Activated naive CD4-positive, alpha-beta T cell treated with anti-CD3 and anti-CD28 coated beads for 36 hours (primary cell): ENCODE results near the gene IL31RA. TPM values are rescaled to one million over a fixed set of nuclear protein-coding genes. Genes with fewer than 3 reads are reported as not detected.

Experiments
- CTCF ChIA-PET: fragments of 350-600 bp; sonication (Branson Sonifier 250); formaldehyde crosslinking; loops from one replicate; lab custom pipeline; 2021; ENCODE audit warnings: antibody characterized with exemption; lab: Charles Lee
- DNase-seq: peaks from one replicate; pipeline ENCODE4 v3.0.0-alpha.2; 2020
- H3K27ac Mint-ChIP-seq: one replicate; pipeline ENCODE4 v1.8.0; 2021; ENCODE audit warnings: mild to moderate bottlenecking, mixed read lengths
- H3K27me3 Mint-ChIP-seq: one replicate; pipeline ENCODE4 v1.8.0; 2021; ENCODE audit warnings: low read depth, mixed read lengths
- H3K36me3 Mint-ChIP-seq: one replicate; pipeline ENCODE4 v1.8.0; 2021; ENCODE audit warnings: low read depth, mixed read lengths
- H3K4me1 Mint-ChIP-seq: one replicate; pipeline ENCODE4 v1.8.0; 2021; ENCODE audit warnings: low read depth, mixed read lengths
- H3K4me3 Mint-ChIP-seq: one replicate; pipeline ENCODE4 v1.8.0; 2021; ENCODE audit warnings: mild to moderate bottlenecking, moderate library complexity, mixed read lengths
- H3K9me3 Mint-ChIP-seq: one replicate; pipeline ENCODE4 v1.8.0; 2021; ENCODE audit warnings: mixed read lengths
- intact Hi-C: fragments of 100-400 bp; cut with micrococcal nuclease; formaldehyde crosslinking; loops from one replicate; pipeline ENCODE4 v1.15.1; 2023
- total RNA-seq, 2 experiments: library from RNA; stranded (reverse); gene quantifications; one replicate each; pipeline ENCODE4 v1.2.3, GENCODE V29; 2021

IL31RA gene
- total RNA-seq, 2 experiments from 2014 or later: 0.31 to 0.32 TPM

DNA sequence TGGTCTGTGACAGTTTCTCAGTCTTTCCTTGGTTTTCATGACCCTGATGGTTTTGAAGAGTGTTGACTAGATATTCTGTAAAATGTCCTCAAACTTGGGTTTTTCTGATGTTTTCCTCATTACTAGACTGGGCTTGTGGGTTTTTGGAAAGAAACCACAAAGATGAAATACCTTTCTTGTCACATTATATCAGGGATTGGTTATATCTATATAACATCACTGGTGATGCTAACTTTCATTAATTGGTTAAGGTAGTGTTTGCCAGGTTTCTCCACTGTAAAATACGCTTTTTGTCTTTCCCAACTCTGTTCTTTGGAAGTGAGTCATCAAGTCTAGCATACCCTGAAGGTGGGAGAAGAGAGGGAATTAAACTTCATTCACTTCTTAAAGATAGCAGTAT, 3.3 kb upstream of the IL31RA start:
- CTCF ChIA-PET: no interaction called here
- no peaks in the 10 kb centered on the region for H3K27me3 Mint-ChIP-seq
- no peak overlapping the region for H3K27ac Mint-ChIP-seq
- H3K9me3 Mint-ChIP-seq: peaks cover 4% of the 10 kb centered on the region
- H3K4me1 Mint-ChIP-seq: peaks cover 14% of the 10 kb centered on the region
- no peak for DNase-seq
- intact Hi-C loops: no loop called here
- no peak overlapping the region for H3K4me3 Mint-ChIP-seq
- no peaks in the 10 kb centered on the region for H3K36me3 Mint-ChIP-seq

GRCh38 chr5:55848783-55849182, 2.4 kb upstream of the IL31RA start:
- Mint-ChIP-seq H3K27ac (no peak overlapping the region), H3K4me3 (no peak overlapping the region), H3K36me3 (no peaks in the 10 kb centered on the region), H3K9me3 (peaks cover 4% of the 10 kb centered on the region), H3K4me1 (peaks cover 24% of the 10 kb centered on the region), H3K27me3 (no peaks in the 10 kb centered on the region)
- CTCF ChIA-PET: no interaction called here
- DNase-seq: no peak
- intact Hi-C loops: no loop called here

DNA sequence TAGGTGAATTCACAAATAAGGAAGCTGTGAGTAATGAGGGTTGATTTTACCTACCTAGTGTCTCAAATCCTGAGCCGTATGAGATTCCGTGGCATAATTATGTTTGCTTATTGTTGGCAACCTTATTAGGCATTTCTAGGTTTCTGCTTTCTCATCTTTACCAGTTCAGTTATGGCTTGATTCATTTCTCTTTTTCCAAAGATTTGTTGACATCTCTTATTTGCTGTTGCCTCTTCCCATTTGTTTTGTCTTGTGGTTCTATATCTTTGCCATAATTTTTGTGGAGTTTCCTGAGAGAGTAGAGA, 470 bp downstream of the IL31RA start:
- Mint-ChIP-seq H3K36me3 (no peaks in the 10 kb centered on the region), H3K27ac (no peak overlapping the region), H3K27me3 (no peaks in the 10 kb centered on the region), H3K4me1 (peaks cover 39% of the 10 kb centered on the region), H3K9me3 (no peaks in the 10 kb centered on the region), H3K4me3 (no peak overlapping the region)
- DNase-seq: no peak
- intact Hi-C loops: loop anchor here (1.0 to 10.0 kb wide), 2 partner anchors 139 to 827 kb away; partner anchors contain the start of genes GZMK and SLC38A9
- CTCF ChIA-PET: interaction anchor here (2.0 kb wide), 1 partner anchor 17 kb away, joined by 4 read pairs; no protein-coding TSS in a partner anchor

DNA sequence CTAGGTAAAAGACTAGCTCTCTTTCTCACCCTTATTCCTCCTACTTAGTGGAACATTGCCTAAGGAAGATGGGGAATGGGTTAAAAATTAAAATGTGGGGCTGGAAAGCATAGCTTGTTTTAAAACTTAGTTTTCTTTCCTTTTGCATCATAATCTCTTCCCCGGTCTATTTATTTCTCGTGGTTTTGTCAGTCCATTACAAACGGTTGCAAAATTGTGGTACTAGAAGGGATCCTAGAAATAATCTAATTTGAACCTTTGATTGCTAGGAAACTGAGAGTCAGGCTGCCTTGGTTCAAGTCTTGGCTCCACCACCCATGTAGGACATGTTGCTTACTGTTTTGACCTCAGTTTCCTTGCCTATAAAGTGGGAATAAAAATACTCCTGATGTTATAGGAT, 1.3 kb downstream of the IL31RA start:
- no peak overlapping the region for H3K27ac Mint-ChIP-seq
- no peaks in the 10 kb centered on the region for H3K27me3 Mint-ChIP-seq
- no peak overlapping the region for H3K4me3 Mint-ChIP-seq
- intact Hi-C loops: loop anchor here (10.0 kb wide), 1 partner anchor 828 kb away; the partner anchor contains the start of gene GZMK
- H3K9me3 Mint-ChIP-seq: no peaks in the 10 kb centered on the region
- CTCF ChIA-PET: interaction anchor here (1.1 kb wide), 1 partner anchor 80 kb away, joined by 4 read pairs; no protein-coding TSS in a partner anchor
- peaks cover 48% of the 10 kb centered on the region for H3K4me1 Mint-ChIP-seq
- no peak for DNase-seq
- H3K36me3 Mint-ChIP-seq: no peaks in the 10 kb centered on the region

DNA sequence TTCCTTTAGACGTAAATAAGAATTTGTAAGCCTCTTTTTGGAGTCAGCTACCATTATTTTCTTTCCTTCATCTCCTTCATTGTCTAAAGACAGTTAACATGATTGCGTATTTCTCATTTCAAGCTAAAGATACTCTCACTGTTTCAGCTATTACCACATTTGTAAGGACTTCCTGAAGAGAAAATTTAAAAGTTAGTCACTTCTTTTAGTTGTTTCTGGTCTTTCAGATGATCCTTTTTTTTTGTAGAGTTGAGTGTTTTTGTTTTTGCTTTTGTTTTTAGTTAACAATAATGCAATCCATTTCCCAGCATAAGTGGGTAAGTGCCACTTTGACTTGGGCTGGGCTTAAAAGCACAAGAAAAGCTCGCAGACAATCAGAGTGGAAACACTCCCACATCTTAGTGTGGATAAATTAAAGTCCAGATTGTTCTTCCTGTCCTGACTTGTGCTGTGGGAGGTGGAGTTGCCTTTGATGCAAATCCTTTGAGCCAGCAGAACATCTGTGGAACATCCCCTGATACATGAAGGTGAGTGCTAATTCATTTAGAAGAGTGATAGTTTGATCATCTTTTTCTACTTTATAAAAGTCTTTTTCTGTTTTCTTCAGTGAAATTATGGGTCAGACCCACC, 2.0 kb downstream of the IL31RA start:
- H3K9me3 Mint-ChIP-seq: no peaks in the 10 kb centered on the region
- no peak overlapping the region for H3K4me3 Mint-ChIP-seq
- H3K27me3 Mint-ChIP-seq: no peaks in the 10 kb centered on the region
- H3K36me3 Mint-ChIP-seq: no peaks in the 10 kb centered on the region
- no peak for DNase-seq
- intact Hi-C loops: loop anchor here (10.0 kb wide), 1 partner anchor 828 kb away; the partner anchor contains the start of gene GZMK
- H3K4me1 Mint-ChIP-seq: peaks cover 51% of the 10 kb centered on the region
- no peak overlapping the region for H3K27ac Mint-ChIP-seq
- CTCF ChIA-PET: interaction anchor here (1.1 kb wide), 1 partner anchor 79 kb away, joined by 4 read pairs; no protein-coding TSS in a partner anchor

- no peak for DNase-seq
- peaks cover 51% of the 10 kb centered on the region for H3K4me1 Mint-ChIP-seq
- no peak overlapping the region for H3K27ac Mint-ChIP-seq
- H3K36me3 Mint-ChIP-seq: no peaks in the 10 kb centered on the region
- no peak overlapping the region for H3K4me3 Mint-ChIP-seq
- intact Hi-C loops: loop anchor here (10.0 kb wide), 1 partner anchor 829 kb away; the partner anchor contains the start of gene GZMK
- CTCF ChIA-PET: no interaction called here
- H3K27me3 Mint-ChIP-seq: no peaks in the 10 kb centered on the region
- no peaks in the 10 kb centered on the region for H3K9me3 Mint-ChIP-seq
Measured at GRCh38 chr5:55853818-55854217, 2.7 kb downstream of the IL31RA start.

DNA sequence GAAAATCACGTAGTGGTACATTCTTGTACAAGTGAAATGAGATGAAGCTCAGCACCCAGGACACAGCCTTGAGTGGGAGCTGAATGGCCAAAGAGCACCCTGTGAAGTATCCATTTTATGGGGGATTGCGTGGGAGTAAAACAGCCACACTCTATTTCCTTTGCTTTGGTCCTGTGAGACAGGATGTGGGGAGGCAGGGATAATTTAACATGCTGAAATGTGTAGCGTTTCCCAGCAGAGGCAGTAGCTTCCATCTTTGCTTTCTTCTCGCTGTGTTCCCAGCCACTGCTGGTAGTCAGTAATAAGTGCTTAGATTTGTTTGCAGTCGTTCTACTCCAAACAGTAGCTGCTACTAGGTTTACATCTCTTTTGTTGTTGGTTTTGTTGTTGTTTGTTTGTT, 4.4 kb downstream of the IL31RA start:
- Mint-ChIP-seq H3K36me3 (no peaks in the 10 kb centered on the region), H3K27ac (peak overlapping the region; percentile 54), H3K4me1 (peaks cover 51% of the 10 kb centered on the region), H3K9me3 (no peaks in the 10 kb centered on the region), H3K4me3 (no peak overlapping the region), H3K27me3 (no peaks in the 10 kb centered on the region)
- CTCF ChIA-PET: interaction anchor here (0.6 to 1.5 kb wide), 9 partner anchors 11 to 345 kb away, joined by 3 to 5 read pairs (median 3); no protein-coding TSS in a partner anchor
- DNase-seq: peak; percentile 64
- intact Hi-C loops: loop anchor here (5.0 to 10.0 kb wide), 2 partner anchors 472 to 831 kb away; partner anchors contain the start of gene GZMK

GRCh38 chr5:55856516-55857246, 5.5 kb downstream of the IL31RA start:
- peaks cover 2% of the 10 kb centered on the region for H3K9me3 Mint-ChIP-seq
- H3K36me3 Mint-ChIP-seq: no peaks in the 10 kb centered on the region
- H3K4me3 Mint-ChIP-seq: no peak overlapping the region
- intact Hi-C loops: loop anchor here (1.0 to 10.0 kb wide), 6 partner anchors 12 to 832 kb away; partner anchors contain the start of genes GZMK and SLC38A9
- CTCF ChIA-PET: interaction anchor here (0.7 to 1.5 kb wide), 2 partner anchors 23 to 210 kb away, joined by 3 to 4 read pairs; no protein-coding TSS in a partner anchor
- no peaks in the 10 kb centered on the region for H3K27me3 Mint-ChIP-seq
- peaks cover 41% of the 10 kb centered on the region for H3K4me1 Mint-ChIP-seq
- peak overlapping the region; percentile 54 for H3K27ac Mint-ChIP-seq
- peak; percentile 56 for DNase-seq

GRCh38 chr5:55857247-55857640, 6.1 kb downstream of the IL31RA start:
- H3K9me3 Mint-ChIP-seq: peaks cover 3% of the 10 kb centered on the region
- H3K27ac Mint-ChIP-seq: peak overlapping the region; percentile 54
- H3K4me1 Mint-ChIP-seq: peaks cover 39% of the 10 kb centered on the region
- CTCF ChIA-PET: no interaction called here
- DNase-seq: no peak
- no peak overlapping the region for H3K4me3 Mint-ChIP-seq
- no peaks in the 10 kb centered on the region for H3K27me3 Mint-ChIP-seq
- H3K36me3 Mint-ChIP-seq: no peaks in the 10 kb centered on the region
- intact Hi-C loops: loop anchor here (2.0 to 10.0 kb wide), 3 partner anchors 144 to 832 kb away; partner anchors contain the start of genes GZMK and SLC38A9

DNA sequence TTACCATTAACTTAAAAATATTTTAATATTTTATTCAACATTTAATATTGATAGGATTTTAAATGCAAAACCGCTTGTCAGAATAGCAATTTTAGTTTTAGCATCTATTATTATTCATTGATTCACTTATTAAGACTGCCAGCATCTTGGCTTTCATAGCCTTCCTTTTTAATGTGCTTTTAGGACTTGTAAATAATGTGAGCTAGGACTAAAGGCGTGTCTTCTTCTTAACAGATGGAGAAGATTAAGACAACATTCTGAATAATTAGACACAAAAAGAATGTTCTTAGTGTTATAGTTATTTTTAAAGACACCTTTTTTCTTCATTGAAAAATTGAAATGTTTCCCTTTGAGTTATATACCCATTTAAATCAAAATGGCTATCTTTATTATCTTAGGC, 6.9 kb downstream of the IL31RA start:
- H3K9me3 Mint-ChIP-seq: peaks cover 3% of the 10 kb centered on the region
- intact Hi-C loops: loop anchor here (5.0 to 10.0 kb wide), 2 partner anchors 469 to 833 kb away; partner anchors contain the start of gene GZMK
- no peak overlapping the region for H3K4me3 Mint-ChIP-seq
- CTCF ChIA-PET: no interaction called here
- no peaks in the 10 kb centered on the region for H3K36me3 Mint-ChIP-seq
- no peak for DNase-seq
- peaks cover 34% of the 10 kb centered on the region for H3K4me1 Mint-ChIP-seq
- no peaks in the 10 kb centered on the region for H3K27me3 Mint-ChIP-seq
- H3K27ac Mint-ChIP-seq: no peak overlapping the region

DNA sequence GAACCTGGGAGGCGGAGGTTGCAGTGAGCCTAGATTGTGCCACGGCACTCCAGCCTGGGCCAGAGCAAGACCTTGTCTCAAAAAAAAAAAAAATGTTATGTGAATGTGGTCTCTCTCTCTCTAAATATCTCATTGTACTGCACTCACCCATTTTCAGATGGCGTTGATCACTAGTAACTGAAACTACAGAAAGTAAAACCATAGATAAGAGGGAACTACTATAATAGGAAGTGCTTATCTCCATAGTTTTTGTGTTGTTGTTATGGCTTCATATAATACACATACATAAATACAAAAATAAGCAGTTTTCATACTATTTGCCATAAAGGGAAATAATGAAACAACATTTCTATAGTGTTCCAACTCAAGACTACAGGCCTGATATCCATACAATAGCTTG, 9.1 kb downstream of the IL31RA start:
- H3K27me3 Mint-ChIP-seq: no peaks in the 10 kb centered on the region
- intact Hi-C loops: loop anchor here (10.0 kb wide), 1 partner anchor 1315 kb away; the partner anchor contains the start of gene GPBP1
- peaks cover 3% of the 10 kb centered on the region for H3K9me3 Mint-ChIP-seq
- H3K4me1 Mint-ChIP-seq: peaks cover 28% of the 10 kb centered on the region
- DNase-seq: no peak
- H3K4me3 Mint-ChIP-seq: no peak overlapping the region
- no peaks in the 10 kb centered on the region for H3K36me3 Mint-ChIP-seq
- H3K27ac Mint-ChIP-seq: no peak overlapping the region
- CTCF ChIA-PET: no interaction called here

- no peak for DNase-seq
- H3K27ac Mint-ChIP-seq: no peak overlapping the region
- CTCF ChIA-PET: no interaction called here
- peaks cover 3% of the 10 kb centered on the region for H3K9me3 Mint-ChIP-seq
- H3K27me3 Mint-ChIP-seq: no peaks in the 10 kb centered on the region
- no peaks in the 10 kb centered on the region for H3K36me3 Mint-ChIP-seq
- H3K4me1 Mint-ChIP-seq: peaks cover 26% of the 10 kb centered on the region
- H3K4me3 Mint-ChIP-seq: no peak overlapping the region
- intact Hi-C loops: loop anchor here (10.0 kb wide), 1 partner anchor 1314 kb away; the partner anchor contains the start of gene GPBP1
Measured at GRCh38 chr5:55860709-55861108, 9.6 kb downstream of the IL31RA start.
